CD4-positive, alpha-beta T cell treated with Interferon gamma for 1 hour (primary cell): ENCODE results near the gene TRPT1.
A peak's percentile ranks its signal among the peaks of the same experiment; 100 is the strongest.

ENCODE experiments used
- DNase-seq: peaks from one replicate; pipeline ENCODE4 v3.0.0-alpha.2; 2020

The TRPT1 gene

DNA sequence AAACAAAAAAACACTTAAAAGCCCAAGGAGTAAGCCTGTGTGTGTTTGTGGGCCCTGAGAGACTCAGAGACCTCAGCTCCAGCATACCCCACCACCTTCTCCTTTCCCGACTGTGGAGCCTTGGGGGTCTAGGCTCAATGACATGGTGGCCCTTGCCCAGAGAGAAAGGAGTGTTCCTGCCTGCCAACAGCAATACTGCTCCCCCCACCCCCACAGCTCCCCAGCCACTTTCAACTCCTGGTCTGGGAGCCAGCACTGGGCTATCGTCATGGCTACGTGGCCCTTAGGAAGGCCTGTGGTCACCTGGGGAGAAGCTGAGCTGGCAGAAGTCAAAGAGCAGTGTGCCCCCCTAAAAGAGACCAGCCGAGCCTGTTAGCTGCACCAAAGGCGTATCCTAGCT, 18.1 kb upstream of the TRPT1 start:
- no peak for DNase-seq

DNA sequence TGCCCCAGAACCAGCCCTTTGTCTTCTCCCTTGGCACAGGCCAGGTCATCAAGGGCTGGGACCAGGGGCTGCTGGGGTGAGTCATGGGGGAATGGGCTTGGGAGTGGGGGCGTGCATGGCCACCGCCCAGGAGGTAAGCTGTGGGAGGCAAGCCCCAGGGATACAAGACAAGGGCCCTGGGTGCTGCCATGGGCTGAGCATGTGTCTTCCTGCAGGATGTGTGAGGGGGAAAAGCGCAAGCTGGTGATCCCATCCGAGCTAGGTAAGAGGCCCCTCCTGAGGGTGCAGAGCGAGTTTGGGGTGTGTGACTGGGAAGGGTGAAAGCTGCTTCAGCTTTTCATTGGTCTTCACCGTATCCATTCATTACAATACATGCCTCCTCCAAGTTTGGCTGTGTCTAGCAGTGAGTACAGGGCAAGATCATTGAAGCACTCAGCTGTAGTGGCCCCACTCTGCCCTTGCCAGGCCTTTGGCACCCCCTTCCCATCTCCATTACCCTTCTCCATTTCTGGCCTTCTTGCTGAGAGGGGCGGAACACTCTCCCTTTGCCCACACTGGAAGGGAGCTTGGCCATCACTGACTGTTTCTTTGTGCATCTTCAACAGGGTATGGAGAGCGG, 17.4 kb upstream of the TRPT1 start:
- DNase-seq, result no peak

DNA sequence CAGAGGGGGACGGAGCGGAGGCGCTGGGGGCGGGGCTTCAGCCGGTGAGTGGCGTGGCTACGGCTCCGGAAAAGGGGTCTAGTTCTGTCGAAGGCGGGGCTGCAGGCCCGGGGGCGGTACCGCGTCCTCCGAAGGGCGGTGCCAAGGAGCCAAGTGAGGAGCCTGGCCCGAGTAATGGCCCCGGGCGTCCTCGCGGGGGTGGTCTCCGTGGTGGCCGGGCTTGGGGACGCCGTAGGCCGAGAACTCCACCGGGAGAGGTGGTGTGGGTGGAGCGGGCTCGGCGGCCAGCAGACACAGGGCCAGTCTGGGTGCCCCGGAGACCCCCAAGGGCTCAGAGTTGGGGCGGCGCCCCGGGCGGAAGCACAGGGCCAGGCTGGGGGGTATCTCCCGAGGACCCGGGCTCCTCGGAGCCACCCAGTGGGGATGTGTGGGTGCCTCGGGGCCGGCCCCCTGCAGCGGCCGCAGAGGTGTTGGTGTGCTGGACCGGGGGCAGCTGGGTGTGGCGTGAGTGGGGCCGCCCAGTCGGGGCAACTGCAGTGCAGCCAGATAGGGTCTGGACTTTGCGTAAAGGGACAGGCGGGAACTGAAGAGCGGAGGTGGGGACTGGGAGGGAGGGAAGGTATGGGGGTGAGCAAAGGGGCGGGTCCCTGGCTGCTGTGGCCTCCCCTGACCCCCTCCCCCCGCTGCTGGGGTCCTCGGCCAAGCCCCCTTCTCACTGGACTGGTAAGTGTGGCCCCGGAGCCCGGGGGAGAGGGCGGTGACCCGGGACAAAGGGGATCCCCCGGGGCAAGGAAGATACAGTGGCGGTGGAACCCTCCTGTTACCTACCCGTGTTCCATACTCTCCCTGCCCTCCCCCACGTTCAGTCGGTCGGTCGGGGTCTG, 15.7 kb upstream of the TRPT1 start:
- DNase-seq, result peak; percentile 99

DNA sequence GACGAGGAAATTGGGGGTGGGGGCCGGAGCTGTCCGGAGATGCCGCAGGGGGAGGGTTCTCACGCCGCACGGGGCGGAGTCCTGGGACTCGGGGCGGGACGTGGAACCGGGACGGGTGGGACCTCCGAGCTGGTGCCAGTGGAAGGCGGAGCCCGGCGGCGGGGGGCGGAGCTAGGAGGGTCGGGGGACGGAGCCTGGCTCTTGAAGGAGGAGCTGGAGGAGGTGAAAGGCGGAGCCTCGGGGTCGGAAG, 15.2 kb upstream of the TRPT1 start:
- no peak for DNase-seq

DNA sequence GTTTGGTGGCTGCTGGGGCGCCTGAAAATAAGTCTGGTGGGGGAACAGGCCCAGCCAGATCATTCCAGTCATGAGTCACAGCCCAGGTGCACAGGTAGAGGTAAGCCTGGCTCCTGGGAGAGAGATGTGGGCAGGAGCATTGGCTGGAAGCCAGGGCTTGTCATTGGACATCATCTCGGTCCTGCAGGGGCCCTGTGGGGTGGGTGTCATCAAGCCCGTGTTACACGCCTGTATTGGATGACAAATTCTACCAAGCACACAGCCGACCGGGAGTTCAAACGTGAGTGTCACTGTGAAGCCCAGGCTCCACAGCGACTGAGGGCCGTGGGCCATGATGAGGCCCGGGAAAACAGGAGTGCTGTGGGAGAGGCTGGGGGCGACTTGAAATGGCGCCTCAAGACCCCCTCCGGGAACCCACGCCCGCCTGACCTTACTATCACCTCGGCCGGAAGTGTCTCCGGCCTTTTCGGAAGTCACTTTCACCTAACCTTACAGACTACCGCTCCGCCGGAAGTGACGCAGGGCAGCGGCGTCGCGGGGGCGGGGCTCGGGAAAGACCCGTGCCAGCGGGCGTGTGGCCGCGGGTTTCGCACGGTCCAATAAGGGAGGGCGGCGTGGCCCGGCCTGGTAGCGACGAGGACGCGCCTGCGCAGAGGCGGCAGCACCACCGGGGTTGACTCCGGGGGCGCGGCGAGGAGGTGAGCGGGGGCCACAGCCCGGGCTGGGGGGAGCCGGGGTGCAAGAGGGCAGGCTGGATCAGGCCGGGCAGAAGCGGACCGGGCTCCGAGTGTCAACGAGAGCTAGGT, 14.7 kb upstream of the TRPT1 start, which contains the start of gene FKBP2:
Gene FKBP2, plus strand, starts transcription at position 661 of the 806 bp plus-strand sequence. CDS start 1,293 bp downstream, outside the sequence.
- DNase-seq, result peak; percentile 99

DNA sequence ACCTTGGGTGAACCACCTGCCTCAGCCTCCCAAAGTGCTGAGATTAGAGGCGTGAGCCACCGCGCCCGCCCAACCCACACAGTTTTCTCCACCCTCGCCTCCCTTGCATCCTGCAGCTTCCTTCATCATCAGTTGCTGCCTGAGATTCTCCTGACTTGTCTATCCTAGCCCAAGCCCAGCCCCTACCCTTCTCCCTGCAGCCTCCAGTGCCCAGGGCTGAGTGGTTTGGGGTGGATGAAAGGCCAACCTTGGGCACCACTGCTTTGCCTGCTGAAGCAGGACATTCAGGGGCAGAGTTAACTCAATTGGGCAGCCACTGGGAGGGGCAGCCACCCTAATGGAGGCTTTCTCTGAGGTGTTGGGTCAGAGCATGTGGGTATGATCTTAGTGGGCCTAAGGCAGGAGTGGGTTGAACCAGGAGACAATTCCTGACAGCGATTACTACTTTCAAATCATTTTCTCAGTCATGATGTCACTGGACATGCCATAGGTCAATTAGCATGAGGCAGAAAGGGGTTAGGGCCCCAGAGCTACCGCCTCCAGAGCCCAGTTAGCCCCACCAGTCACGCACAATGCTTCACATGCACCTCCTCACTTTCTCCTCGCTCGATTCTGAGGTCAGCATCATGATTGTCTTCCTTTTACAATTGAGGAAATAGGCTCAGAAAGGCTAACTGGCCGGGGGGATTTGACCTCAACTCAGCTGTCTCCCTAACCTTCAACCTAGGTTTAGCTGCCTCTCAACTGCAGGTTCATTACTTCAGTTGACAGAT, 13.9 kb upstream of the TRPT1 start:
- DNase-seq, result peak; percentile 81

DNA sequence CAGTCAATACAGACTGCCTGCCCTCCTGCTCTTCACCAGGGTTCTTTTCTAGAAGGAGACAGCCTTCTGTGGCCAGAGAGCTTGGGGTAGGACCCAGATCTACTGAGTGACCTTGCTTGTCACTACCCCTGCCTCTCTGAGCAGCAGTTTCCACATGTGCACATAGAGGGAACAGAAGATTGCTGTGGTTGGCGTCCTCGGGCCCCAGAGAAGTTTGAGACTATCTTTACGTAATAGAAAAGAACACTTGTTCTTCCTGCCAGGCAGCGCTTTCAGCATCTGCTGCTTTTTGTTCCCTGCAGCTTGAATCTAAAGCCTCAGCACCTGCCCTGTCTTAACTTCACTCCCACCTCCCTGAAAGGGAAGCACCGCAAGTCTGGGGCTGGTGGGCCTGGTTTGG, 13.0 kb upstream of the TRPT1 start:
- no peak for DNase-seq

DNA sequence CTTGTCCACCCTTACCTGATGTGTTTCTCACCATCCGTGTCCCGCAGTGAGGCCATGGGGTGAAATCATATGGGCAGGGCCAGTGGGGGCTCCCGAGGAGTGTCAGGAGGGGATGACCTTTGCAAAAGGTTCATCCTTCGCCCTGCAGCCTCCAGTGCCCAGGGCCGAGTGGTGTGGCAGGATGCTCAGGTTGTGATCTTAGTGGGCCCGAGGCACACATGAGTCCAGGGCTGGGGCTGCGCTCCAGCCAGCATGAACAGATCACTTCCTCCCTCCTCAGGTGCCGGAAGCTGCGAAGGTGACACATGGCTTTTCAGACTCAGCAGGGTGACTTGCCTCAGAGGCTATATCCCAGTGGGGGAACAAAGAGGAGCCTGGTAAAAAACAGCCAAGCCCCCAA, 12.1 kb upstream of the TRPT1 start:
- no peak for DNase-seq

DNA sequence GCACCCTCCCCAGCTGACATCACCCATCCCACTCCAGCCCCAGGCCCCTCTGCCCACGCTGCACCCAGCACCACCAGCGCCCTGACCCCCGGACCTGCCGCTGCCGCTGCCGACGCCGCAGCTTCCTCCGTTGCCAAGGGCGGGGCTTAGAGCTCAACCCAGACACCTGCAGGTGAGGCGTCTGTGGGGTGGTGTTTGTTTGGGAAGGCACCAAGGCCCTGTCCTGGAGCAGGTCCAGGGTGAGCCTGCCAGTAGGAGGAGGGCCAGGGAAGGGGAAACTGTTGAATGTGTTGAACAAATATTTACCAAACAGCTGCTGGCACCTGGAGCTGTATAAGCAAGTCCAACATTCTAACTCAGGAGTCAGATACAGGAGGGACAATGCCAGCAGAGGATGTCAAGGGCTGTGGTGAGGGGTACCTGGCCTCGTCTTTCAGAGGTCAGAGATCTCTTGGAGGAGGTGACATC, 11.5 kb upstream of the TRPT1 start:
- DNase-seq, result no peak

DNA sequence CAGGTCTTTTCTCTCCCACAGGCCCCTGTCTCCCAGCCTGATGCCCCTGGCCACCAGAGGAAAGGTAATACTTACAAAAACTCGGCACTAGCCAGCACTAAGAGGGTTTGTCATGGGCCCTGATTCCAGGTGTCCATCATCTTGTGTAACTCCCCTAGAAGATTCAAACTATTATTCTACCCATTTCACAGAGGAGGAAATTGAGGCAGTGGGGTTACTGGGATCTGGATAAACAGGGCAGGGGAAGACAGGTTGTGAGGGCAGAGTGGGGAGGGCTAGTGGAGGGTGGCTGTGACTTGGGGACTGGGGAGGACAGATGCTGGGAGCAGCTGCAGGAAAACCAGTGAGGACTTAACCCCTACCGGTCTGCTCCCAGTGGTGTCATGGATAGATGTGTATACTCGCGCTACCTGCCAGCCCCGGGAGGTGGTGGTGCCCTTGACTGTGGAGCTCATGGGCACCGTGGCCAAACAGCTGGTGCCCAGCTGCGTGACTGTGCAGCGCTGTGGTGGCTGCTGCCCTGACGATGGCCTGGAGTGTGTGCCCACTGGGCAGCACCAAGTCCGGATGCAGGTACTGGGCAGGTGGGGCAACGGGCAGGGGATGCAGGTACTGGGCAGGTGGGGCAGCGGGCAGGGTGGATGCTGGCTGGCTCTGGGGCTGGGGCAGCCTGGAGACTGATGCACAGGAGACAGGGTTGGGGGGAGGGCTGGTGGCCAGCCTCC, 9.6 kb upstream of the TRPT1 start:
- no peak for DNase-seq

DNA sequence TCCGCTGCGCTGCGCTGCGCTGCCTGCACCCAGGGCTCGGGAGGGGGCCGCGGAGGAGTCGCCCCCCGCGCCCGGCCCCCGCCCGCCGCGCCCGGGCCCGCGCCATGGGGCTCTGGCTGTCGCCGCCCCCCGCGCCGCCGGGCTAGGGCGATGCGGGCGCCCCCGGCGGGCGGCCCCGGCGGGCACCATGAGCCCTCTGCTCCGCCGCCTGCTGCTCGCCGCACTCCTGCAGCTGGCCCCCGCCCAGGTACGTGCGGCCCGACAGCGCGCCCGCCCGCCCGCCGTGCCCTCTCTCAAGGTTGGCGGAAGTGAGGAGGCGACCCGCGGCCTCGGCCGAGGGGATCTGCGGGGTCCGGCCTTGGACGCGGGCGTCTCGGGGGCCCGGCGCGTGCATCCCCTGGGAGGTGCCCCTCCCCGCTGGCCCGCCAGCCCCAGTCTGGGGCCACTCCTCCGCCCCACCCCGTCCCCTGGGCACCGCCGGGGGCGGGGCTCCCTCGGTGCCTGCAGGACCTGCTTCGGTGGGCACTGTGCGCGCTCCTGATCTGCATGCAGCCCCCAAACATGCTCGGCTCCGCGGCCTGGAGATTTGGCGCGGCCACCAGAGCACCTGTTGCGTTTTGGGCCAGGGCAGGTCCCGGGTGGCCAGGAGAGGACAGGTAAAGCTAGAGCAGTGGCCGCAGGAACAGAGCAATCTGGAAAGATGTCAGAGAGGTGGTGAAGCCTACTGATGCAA, 8.8 kb upstream of the TRPT1 start:
- DNase-seq, result peak; percentile 45

DNA sequence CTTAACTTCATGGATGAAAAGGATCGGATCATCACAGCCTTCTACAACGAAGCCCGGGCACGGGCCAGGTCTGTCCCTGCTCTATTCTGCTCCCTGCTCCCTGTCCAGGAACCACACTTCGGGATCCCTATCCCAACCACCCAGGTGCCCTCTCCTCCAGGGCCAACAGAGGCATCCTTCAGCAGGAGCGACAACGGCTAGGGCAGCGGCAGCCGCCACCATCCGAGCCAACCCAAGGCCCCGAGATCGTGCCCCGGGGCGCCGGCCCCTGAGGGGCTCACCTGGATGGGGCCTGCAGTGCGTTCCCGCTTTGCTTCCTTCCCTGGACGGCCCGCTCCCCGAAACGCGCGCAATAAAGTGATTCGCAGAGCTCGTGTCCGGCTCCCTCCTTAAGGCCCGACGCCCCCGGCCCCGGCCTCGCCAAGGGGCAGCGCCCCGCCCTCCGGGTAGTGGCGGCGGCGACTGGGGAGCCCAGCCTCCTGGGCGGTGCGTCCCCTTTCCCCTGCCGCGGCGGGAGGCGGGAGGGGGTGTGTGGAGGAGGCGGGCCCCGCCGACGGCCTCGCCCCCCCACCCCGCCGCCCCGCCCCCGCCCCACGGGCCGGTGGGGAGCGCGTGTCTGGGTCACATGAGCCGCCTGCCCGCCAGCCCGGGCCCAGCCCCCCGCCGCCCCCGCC, 8.1 kb upstream of the TRPT1 start, which contains the start of gene VEGFB:
Gene VEGFB, plus strand, starts transcription at position 672 of the 674 bp plus-strand sequence. CDS start 250 bp downstream, outside the sequence.
- DNase-seq, result peak; percentile 79

DNA sequence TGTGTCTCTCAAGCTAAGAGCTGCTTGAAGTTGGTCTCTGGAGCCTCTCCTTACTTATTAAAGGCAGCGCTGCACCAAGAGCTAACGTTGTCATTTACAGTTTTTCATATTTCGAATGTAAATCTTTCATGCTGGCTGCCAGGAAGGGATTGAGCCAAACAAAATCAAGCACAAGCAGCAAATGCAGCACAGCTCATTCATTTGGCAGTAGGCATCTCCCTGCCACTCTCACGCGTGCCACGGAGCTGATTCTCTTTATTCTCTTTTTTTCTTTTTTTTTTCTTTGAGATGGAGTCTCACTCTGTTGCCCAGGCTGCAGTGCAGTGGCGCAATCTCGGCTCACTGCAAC, 7.0 kb upstream of the TRPT1 start:
- no peak for DNase-seq

DNA sequence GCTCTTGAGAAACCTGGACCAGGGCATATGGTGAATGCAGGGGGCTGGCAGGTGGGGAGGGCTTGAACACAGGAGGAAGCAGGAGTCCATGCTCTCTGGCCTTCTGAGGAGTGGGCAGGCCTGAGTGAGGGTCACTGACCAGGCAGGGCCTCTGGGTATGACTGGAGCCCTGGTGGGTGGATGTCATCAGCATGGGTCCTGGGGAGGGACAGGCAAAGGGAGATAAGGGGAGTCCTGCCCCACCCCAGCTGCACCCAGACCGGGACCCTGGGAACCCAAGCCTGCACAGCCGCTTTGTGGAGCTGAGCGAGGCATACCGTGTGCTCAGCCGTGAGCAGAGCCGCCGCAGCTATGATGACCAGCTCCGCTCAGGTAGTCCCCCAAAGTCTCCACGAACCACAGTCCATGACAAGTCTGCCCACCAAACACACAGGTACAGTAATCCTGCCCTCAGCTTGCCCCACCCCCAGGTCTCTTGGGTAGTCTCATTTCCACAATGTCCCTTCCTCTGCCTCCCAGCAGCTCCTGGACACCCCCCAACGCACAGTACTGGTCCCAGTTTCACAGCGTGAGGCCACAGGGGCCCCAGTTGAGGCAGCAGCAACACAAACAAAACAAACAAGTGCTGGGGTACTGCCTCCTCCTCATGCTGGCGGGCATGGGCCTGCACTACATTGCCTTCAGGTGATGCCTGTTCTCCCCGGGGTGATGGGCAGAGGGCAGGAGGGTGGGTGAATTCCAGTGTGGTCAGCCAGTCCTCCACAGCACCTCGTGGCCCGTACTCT, 6.4 kb upstream of the TRPT1 start:
- no peak for DNase-seq

DNA sequence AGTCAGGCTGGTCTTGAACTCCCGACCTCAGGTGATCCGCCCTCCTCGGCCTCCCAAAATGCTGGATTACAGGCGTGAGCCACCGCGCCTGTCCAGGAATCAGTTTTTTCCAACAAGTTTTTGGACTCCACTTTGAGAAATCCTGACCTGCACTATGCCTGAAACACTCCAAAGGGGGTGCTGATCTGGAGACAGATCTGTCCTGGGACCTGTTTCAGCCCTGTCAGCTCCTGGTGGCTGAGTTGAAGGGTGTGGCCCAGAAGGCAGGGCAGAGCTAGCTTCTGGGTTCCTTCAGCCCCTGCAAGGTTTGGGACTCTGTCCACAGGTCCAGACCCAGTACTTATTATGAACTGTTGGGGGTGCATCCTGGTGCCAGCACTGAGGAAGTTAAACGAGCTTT, 5.6 kb upstream of the TRPT1 start:
- no peak for DNase-seq

DNA sequence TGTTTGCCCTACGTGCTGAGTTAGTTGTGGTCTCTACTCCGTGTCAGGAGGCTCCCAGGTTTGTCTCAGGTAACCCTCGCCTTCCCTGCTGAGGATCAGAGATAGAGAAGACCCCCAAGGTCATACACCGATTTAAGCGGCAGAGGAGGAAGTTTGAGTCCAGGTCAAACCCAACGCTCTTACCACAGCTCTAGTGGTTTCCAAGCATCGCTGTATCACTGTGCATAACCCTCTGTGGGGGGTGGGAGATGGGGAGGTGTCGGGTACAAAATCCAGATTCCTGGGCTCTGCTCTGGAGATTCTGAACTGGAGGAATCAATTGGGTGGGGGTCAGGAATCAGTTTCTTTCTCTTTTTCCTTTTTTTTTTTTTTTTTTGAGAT, 5.0 kb upstream of the TRPT1 start:
- DNase-seq, result no peak

DNA sequence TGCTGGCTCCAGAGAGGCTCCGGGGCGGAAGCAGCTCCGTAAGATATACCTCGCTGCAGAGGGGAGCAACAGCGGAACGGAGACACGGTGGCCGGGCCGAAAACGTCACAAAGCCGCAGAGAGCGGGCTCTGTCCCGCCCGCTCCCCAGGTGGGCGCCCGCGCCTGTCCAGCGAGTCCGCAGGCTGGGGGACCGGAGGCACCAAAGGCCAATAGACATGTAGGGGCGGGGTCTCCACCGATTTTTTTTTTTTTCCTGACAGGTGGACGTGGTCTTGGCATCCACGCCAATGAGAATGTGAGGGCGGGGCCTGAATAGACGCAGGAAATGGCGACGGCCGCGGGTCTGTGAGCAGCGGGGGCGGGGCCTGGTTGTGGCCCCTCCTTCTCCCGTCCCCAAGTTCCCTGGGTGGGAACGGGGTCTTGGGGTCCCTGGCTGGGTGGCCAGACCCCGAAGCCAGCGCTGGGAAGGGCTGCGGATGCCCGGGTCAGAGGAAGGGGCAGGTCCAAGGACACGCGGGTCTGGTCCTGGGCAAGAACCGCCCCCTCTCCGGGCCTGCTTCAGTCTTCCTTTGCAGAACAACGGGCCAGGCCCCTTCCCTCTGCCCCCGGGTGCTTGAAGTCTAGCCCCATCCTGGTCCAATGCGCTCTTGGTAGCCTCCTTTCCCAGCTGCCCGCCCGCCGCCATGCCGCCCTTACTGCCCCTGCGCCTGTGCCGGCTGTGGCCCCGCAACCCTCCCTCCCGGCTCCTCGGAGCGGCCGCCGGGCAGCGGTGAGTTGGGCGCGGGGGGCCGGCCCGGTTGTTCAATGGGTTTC, 4.4 kb upstream of the TRPT1 start, which contains the start of gene DNAJC4:
Gene DNAJC4, plus strand, starts transcription at position 378 of the 814 bp plus-strand sequence. Its CDS starts 307 bp downstream, at position 685.
- DNase-seq, result peak; percentile 89

DNA sequence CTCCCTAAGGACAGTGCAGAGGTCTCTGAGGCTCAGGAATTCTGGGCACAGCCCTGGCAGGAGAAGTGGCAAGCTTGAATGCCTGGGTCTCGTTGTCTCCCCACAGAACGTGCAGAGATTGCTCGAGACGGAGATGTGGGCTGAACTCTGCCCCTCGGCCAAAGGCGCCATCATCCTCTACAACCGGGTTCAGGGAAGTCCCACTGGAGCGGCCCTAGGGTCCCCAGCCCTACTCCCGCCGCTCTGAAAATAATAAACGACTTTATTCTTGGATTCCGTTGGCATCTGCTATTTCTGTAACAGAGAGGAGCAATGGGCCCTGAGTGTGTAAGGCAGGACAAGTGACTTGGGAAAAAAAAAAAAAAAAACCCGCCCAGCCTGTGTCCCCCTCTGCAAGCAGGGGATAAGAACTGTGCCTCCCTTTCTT, 3.8 kb upstream of the TRPT1 start:
- no peak for DNase-seq
